Fibroblast of skin of left biceps (primary cell): Measurements from ENCODE around the gene ACTR8.
"Not testable (repeated sequence)": the region's sequence is repeated elsewhere in the genome, so short reads cannot be mapped to it uniquely, and the experiment has no call there.

Experiments
- DNase-seq, 2 experiments: peaks; one replicate each; pipeline ENCODE4 v3.0.0-alpha.2; 2013; ENCODE audit warnings: low read depth in 2 of 2

ACTR8 gene, protein sequence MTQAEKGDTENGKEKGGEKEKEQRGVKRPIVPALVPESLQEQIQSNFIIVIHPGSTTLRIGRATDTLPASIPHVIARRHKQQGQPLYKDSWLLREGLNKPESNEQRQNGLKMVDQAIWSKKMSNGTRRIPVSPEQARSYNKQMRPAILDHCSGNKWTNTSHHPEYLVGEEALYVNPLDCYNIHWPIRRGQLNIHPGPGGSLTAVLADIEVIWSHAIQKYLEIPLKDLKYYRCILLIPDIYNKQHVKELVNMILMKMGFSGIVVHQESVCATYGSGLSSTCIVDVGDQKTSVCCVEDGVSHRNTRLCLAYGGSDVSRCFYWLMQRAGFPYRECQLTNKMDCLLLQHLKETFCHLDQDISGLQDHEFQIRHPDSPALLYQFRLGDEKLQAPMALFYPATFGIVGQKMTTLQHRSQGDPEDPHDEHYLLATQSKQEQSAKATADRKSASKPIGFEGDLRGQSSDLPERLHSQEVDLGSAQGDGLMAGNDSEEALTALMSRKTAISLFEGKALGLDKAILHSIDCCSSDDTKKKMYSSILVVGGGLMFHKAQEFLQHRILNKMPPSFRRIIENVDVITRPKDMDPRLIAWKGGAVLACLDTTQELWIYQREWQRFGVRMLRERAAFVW

DNA sequence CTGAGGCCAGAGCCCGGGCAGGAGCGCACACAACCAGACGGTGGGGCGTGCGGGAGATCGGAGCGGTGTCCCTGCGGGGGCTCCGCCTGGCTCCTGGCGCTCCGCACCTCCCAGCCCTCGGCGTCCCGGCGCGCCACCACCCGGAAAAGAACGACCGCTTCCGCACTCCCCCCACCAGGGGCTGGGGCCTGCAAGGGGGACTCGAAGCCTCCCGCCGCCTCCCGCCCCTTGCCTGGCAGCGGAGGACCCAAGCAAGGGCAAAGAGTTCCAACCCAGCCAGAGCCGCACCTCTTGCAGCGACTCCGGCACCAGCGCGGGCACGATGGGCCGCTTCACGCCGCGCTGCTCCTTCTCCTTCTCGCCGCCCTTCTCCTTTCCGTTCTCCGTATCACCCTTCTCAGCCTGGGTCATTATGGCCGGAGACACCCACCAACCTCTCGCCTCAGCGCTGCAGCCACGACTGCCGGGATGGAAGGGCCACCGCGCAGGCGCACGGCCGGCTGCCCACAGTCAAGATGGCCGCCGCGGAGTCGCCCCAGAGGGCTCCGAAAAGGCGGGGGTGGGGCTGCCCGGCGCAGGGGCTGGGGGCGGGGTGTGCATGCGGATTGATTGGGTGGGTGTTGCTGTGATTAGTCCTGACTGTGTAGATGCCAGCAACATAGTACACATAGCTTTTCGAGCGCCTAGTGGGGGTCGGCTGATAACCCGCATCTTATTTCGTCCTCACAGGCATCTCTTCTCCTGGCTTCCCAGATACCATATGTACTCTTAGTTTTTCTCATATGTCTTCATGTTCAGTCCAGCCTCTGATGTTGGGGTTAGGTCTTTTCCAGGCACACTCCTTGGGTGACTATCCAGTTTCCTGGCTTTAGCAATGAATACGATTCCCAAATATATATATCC, at the start of gene ACTR8:
Gene ACTR8 (minus strand): TSS at position 462 of the 903 bp plus-strand sequence. CDS start 51 bp downstream, at position 411.
- peak; percentile 43 to 54 for DNase-seq

DNA sequence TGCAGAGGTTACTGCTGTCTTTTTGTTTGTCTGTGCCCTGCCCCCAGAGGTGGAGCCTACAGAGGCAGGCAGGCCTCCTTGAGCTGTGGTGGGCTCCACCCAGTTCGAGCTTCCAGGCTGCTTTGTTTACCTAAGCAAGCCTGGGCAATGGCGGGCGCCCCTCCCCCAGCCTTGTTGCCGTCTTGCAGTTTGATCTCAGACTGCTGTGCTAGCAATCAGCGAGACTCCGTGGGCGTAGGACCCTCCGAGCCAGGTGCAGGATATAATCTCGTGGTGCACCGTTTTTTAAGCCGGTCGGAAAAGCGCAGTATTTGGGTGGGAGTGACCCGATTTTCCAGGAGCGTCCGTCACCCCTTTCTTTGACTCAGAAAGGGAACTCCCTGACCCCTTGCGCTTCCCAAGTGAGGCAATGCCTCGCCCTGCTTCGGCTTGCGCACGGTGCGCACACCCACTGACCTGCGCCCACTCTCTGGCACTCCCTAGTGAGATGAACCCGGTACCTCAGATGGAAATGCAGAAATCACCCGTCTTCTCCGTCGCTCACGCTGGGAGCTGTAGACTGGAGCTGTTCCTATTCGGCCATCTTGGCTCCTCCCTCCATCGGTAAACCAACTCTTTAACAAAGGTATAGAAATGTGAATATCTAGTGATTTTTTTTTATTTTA, 45.4 kb upstream of the ACTR8 start:
- DNase-seq: not testable (repeated sequence)

- no peak for DNase-seq
These were observed 39.3 kb upstream of the ACTR8 start for GRCh38 chr3:53921296-53921695.

DNA sequence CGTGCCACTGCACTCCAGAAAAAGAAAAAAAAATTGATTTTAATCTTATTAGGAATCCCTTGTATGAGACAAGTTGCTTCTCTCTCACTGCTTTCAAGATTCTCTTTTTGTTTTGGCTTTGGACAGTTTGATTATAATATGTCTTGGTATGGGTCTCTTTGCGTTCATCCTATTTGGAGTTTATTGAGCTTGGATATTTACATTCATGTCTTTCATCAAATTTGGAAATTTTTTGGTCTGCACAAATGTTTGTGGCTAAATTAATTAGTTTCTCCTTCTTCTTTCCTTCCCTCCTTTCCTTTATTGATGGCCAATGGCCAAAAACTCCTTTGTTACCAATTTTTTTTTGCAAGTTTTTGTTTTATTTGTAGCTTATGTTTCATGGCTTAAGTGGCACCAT, 37.8 kb upstream of the ACTR8 start:
- no peak for DNase-seq

GRCh38 chr3:53913401-53913800, 31.4 kb upstream of the ACTR8 start:
- DNase-seq: no peak

GRCh38 chr3:53902711-53903110, 20.8 kb upstream of the ACTR8 start:
- no peak for DNase-seq

GRCh38 chr3:53902067-53902466, 20.1 kb upstream of the ACTR8 start:
- DNase-seq: no peak

GRCh38 chr3:53900666-53901331, 18.8 kb upstream of the ACTR8 start:
- DNase-seq: no peak

DNA sequence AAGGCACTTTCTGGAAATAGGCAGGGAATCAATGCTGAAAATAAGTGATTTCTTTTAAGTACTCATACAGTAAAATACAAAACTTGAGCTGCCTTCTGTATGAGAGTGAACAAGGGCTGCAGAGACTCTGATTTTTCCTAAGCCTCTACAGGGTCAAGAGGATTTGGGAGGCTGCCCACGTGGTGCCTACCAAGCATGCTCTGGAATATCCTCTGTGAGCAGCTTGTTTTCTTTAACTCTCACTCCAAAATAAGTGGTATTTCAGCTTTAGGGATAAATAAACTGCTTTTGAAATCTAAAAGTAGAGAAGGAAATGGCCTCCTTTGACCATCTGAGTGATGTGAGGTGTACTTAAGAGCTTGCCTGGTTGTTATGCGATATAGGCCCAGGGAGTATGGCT, 17.8 kb upstream of the ACTR8 start:
- DNase-seq: no peak

DNA sequence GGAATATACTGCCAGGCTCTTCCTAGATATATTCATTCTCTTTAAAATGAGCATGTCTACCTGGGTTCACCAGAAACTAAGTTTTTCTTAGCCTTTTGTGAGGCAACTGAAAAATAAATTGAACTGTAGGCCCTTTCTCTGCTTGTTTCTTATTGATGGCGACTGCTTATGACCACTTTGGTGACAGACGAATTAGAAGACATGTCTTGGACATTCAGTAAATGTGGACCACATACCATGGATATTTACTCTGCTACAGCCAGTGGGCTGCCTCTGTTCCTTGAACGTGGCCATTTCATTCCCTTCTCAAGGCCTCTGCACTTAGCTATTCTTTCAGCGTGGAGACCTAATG, 10.3 kb upstream of the ACTR8 start:
- no peak for DNase-seq

DNA sequence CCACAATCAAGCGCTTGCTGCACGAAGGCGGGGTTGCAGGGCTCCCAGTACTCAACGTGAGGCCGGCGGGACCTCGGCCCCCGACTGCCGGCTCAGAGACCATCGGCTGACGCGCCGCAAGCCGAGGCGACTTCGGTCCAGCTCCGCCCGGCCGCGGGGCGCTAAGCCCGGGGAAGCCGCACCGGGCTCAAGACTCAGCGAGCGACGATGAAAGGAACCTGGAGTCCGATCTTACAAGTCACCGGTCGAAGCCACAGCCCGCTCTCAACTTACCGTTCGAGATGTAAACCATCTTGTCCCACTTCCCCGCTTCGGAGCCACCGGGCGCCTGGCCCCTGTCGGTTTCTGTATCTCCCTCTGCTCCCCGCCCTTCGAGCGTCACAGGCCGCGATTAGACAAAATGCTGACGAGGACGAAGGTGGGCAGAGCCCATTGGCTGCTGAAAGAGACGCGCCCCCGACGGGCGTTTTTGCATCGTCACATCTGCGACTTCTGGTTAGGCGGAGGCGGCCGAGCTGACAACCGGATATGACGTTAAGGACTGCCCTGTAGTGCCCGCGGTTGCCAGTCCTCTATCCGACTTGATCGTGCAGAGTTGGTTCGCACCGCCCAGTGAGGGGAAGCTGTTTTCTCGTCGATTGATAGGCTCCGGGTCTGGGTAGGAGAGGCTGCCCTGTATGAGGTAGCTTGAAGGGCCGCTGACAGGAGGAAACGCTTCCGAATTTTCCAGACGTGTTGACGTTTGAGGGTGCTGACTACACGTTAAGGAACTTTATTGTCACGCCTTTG, 9.7 kb upstream of the ACTR8 start, which contains the start of gene SELENOK:
Gene SELENOK (minus strand): TSS at position 363 of the 789 bp plus-strand sequence.
- DNase-seq: peak; percentile 97 to 98

DNA sequence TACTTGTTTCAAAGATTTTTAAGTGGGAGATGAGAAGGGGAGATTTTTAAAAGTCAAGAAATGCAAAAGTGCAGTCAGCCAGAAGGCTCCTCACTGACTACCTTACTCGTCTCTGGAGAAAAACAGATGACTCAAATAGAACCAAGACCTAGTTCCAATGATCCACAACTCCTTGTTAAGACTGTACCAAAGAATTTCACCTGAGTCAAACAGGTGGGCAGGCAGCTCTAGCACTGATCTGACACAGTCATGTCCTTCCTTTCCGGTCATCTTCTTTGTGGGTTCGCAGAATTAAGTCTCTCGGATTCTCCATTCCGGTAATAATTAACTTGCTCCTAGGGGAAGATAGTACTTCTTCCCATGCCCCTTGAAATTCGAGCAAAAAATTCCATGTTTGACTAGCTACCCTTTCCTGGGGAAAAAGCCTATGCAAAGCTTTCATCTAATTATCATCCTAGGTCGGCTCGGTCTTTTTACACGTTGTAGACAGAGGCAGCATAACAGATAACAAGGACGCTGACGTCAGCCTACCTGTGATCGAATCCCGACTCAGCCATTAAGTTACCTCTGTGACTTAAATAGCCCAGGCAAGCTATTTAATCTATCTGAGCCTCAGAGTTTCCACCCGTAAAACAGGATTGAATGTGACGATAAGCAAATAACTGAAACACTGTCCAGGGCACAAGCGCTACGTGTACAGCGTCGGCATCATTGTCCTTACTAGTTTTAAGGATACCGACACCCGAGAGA, 8.9 kb upstream of the ACTR8 start:
- no peak for DNase-seq

GRCh38 chr3:53888232-53888631, 6.3 kb upstream of the ACTR8 start:
- no peak for DNase-seq

DNA sequence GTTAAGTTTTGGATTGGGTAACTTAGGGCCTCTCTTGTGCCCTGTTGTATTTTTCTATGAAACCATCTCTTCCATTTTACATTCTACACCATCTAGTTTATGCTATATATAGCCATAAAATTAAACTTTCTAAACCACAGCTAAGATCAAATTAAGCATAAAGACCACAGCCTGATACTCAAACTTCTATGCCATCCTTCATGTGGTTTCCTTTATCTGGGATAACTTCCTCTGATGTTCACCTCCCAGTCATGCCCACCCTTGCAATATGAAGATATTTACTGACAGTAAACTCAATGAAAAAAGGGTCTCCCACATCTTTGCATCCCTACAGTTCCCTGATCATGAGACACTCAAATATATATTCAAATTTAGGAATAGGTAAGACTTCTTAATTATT, 5.5 kb upstream of the ACTR8 start:
- no peak for DNase-seq

- DNase-seq: no peak
These were observed 3.3 kb upstream of the ACTR8 start for GRCh38 chr3:53885239-53885638.

DNA sequence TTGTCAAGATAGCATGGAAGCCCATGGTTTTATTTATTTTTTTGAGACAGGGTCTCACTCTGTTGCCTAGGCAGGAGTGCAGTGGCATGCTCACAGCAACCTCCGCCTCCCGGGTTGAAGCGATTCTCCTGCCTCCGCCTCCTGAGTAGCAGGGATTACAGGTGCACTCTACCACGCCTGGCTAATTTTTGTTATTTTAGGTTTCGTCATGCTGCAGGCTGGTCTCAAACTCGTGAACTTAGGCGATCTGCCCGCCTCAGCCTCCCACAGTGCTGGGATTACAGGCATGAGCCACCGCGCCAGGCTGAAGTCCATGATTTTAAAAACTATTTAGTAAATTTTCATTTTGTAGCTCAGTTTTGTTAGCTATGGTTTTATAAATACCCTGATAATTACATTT, 2.7 kb upstream of the ACTR8 start:
- DNase-seq: no peak

- no peak for DNase-seq
These were observed 1.1 kb upstream of the ACTR8 start for GRCh38 chr3:53883008-53883407.

- peak in 1 of 2 experiments; percentile 5 for DNase-seq
These were observed 1.3 kb downstream of the ACTR8 start for GRCh38 chr3:53880396-53881345.
